ENCODE measurements around the gene MEF2D.

The MEF2D gene

DNA sequence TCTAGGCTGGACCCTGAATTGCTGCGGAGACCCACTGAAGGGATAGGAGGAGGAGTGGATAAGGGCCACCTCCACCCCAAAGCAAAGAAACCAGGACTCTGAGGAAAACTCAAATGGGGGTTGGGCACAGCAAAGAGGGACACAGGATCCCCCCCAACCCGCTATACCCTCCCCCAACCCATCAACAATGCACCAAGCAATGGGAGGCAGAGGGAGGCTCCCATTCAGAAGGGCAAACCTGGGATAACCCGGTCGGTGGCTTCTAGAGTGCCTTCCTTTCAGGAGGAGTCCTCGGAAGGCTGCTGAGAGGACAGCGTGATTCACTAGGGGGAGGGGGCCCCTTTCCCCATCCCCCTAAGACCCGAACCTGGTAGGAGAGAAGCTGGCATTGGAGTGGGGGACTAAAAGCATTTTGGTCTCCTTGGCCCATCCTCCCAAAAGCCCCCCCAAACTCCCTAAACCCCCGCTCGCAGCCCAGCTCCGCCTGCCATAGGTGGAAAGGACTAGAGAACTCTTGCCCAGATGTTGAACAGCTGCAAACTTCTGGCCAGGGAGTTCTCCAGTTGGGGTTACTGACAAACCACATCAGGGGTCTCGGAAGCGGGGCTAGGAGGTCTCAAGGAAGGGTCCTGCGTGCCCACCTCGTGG is 1.3 kb downstream of the MEF2D start:
- no peak for DNase-seq

DNA sequence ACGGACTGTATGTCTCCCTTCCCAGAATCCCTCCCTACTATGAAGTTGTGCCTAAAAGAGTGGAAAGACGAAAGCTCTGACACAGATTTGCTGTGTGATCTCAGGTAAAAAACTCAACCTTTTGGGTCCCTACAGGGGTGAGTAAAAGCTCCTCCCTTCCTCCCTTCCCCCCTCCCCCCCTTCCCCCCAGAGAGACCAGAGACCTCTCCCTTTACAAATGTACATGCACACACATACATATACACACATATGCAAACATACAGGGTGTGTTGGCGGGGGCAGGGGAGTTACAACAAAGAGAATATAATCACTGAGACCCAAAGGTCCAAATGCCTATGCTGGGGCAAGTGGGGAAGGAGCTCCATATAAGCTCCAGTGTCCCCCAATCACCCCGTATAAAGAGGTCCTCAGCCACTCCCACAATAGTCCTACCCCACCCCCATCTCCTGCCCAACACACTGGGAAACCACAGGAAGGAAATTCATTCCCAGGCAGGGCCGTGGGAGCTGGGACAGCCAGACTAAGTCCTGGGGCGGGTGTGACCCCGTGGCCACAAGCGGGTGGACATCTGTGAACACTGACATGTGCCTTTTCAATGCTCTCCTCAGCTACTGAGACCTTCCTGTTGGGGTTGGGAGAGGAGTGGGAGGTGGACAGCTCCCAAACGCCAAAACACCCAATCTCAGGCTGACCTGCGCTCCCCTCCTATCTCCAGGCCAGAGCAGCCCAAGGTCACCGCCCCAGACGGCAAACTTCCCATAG is 2.0 kb downstream of the MEF2D start:
- no peak for DNase-seq

- DNase-seq, result no peak
Measured at GRCh38 chr1:156497743-156498431, 2.7 kb downstream of the MEF2D start.

DNA sequence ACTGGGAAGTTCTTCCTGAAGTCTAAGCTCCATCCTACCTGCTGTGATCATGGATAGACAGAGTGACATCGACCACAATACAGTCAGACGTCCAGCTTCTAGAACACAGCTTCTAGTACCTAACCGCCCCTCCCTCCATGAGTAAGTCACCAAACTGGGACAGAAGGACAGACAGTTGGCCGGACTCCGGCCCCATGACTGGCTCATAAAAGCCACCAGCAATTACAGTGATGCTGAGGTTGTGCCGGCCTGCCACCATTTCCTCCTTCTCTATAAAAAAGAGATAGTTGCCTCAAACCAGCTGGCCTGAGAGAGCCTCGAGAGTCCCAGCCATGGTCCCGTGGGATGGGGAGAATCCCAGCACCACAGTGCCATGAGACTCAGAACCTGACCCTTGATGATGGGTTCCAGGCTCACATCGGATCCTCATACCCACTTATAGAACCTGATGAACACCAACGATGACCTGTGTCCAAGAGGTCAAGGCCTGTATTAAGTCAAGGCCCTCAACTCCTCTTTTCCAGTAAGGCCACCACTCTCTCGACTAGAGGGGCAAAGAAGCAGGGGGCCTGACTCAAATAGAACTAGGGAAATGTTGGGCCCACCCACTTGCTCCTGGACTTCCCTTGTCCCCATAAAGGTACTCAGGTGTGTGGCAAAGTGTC is 3.4 kb downstream of the MEF2D start:
- no peak for DNase-seq

GRCh38 chr1:156496211-156496761 is 4.3 kb downstream of the MEF2D start:
- no peak for DNase-seq

DNA sequence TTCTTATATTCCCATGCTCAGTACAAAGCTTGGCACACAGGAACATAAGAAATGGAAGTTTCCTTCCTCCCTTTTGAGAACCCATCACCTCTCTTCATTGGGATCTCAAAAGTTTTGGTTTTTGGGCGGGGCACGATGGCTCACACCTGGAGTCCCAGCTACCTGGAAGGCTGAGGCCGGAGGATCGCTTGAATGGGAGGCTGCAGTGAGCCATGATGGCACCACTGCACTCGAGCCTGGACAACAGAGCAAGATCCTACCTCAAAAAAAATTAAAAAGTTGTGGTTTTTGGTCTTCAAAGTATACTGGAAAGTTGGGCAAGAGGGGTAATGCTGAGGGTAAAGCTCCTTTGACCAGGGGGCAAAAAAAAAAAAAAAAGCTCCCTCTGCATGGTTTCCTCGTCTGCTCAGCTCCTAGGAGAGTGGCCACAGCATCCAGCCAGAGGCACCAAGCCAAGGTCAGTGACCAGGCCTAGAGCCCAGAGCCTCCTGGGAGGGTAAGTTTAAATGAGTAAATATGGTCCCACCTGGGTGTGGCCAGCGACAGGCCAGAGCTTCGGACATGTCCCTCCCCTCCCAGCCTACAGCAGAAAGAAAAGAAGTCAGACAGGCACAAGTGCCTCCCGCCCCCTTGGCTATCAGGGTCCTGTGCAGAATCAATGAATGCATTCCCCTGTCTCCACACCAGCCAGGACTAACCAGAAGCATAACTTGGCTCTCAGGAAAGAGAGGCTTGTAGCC is 5.0 kb downstream of the MEF2D start:
- DNase-seq, result no peak

- no peak for DNase-seq
Measured at GRCh38 chr1:156494309-156494895, 6.2 kb downstream of the MEF2D start.

GRCh38 chr1:156493742-156494141 is 6.8 kb downstream of the MEF2D start:
- DNase-seq, result no peak

- no peak for DNase-seq
Measured at GRCh38 chr1:156493154-156493631, 7.4 kb downstream of the MEF2D start.

GRCh38 chr1:156492591-156493080 is 7.9 kb downstream of the MEF2D start:
- DNase-seq, result no peak

DNA sequence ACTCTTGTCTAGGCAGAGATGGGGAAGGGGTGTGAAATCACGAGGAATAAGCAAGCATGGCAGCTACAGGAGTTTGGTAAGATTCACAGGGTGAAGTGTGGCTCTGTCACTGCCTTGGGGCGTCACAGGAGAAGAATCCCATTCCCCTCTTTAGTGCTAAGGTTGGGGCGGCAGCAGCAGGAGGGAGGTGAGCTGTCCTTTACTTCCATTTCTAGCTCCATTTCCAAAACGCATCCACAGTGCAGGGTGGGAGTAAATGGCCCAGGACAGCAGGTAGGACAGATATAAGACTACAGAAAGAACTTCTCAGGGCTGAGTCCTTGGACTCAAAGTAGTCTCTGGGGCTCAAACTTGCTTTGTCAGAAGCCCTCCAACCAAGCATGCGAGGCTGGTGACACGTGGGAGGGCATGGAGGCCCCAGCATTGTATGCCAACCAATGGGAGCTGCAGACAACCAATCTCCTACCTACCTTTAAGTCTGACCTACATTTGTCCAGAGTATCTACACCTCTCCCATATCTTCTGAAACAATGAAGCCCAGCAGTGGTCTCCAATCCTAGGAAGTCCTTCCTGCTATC is 8.5 kb downstream of the MEF2D start:
- DNase-seq, result no peak

- no peak for DNase-seq
Measured at GRCh38 chr1:156491151-156491949, 9.2 kb downstream of the MEF2D start.

- no peak for DNase-seq
Measured at GRCh38 chr1:156490401-156491032, 10.1 kb downstream of the MEF2D start.

DNA sequence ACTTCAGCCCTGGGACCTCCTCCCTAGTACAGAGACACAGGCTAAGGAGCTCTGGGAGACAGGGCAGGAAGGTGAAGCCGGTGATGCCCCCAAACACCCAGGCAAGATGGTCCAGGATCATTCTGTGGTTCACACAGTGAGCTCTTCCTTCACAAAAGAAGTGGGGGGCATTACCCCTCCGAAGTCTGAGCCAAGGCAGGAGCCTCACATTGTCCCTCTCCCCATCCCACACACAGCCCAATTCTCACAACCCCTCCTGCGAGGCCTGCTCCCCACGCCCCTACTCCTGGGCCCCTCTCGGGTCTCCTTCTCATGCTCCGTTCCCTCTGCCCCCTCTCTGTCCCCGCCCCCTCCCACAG is 10.7 kb downstream of the MEF2D start:
- DNase-seq, result no peak

DNA sequence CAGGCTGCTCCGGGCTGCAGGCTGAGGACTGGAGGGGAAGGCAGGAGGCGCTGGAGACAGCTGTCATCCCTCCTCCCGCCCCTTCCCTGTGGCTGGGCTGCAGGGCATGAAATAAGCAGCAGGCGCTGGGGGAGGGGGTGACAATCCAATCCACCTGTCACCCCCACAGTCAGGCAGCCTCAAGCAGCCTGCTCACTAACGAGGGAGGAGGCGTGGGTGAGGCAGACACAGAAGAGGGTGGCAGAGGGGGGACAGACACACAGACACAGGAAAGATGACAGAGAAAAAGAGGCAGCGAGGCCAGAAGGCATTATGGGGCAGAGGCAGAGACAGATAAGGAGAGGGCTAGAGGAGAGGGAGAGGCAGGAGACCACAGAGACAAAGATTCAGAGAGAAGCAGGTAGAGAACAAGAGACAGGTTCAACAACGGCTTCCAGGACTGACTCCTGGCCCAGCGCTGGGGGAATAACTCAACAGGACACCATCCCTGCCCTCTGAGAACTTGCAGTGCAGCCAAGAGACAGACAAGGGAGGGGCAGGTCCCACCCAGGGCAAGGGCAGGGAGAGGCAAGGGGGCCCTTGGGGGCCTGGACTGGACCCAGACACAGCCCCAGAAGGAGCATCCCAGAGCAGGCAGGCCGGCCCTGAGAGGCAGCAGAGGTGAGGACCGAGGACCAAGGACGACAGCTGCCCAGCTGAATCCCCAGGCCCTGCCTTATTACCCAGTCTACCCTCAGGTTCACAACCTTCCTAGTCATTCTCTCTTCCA is 11.2 kb downstream of the MEF2D start:
- peak; percentile 40 for DNase-seq

DNA sequence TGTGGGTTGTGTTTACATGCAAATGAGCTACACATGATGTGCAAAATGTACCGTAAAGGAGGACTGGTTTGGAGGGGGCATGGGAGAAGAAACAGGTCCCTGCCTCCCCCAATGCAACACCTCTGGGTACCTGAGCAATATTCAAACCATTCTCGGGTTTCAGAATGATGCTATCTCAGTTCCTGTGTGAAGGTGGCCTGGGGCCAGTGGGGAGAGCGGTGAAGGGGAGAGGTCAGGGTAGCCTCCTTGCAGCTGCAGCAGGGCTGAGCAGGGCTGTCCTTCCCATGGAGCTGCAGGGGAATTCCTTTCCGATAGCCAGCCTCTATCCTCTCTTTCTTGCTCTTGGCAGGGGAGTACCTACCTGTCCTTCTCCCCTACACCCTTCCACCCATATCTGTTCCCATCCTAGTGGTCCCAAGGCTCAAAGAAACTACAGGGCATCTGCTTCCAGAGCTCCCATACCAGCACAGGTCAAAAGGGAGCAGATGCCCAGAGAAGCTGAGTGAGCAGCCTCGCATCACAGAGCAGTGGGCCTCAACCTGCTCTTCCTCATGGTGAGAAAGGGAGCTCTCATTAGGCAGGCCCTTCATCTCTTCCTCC is 11.9 kb downstream of the MEF2D start:
- no peak for DNase-seq

- no peak for DNase-seq
Measured at GRCh38 chr1:156487862-156488261, 12.7 kb downstream of the MEF2D start.

DNA sequence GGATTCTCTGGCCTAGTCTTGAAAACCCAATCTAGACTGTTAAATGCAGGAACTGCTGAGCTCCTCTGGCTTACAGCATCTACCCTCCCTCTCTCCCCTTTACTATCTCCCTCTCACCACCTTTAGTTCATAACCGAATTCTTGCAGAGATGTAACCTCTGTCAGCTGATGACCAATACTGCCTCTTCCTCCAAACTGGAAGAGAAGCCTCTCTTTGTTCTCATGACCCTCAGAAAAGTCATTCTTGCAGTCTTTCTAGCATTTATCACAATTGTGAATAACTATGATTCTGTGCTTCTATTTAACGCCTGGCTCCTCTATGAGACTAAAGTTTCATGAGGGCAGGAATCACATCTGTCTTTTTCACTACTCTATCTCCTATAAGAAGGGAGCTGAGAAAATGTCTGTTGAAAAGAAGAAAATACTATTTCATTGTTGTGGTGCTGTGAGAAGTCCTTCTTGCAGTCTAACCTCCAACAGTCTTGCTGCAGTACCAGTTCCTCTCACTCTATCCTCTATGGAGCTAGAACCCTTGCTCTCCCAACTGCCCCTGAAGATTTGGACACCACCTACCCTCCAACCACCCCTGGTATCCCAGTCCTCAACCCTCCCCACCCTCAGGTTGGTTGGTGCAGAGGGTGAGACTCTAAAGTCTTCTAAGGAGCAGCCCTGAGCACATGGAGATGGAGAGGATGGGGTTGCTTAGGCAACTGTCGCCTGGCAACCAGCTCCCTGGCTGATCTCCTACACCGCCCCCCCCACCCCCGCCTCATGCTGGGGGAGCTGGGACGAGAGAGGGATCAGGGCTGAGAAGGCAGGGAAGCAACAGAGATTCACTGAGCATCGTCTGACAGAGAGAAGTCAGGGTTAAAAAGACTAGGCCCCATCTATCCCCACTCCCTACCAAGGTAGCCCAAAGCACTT is 13.9 kb downstream of the MEF2D start:
- DNase-seq, result no peak

All from stimulated activated CD4-positive, alpha-beta T cell treated with anti-CD3 and anti-CD28 coated beads, Interleukin-4, amount 100 ng/mL, for 1 hour (primary cell).